GM19452 (cell line): ENCODE results near the gene COL4A4.

Experiments
- ATAC-seq: cut with Tn5 transposase; IDR thresholded peaks from one replicate; pipeline ENCODE4 v1.9.1; 2021; ENCODE audit not compliant: unreplicated experiment

The COL4A4 gene

GRCh38 chr2:227163485-227163997, 464 bp downstream of the COL4A4 start:
- peak; percentile 78 for ATAC-seq

GRCh38 chr2:227161947-227162346, 2.1 kb downstream of the COL4A4 start:
- no peak for ATAC-seq

- ATAC-seq = no peak
Observed at GRCh38 chr2:227160164-227160563, 3.8 kb downstream of the COL4A4 start.

GRCh38 chr2:227154986-227155774, 8.8 kb downstream of the COL4A4 start:
- ATAC-seq = no peak

- no peak for ATAC-seq
Observed at GRCh38 chr2:227153758-227154486, 10.1 kb downstream of the COL4A4 start.

- no peak for ATAC-seq
Observed at GRCh38 chr2:227153307-227153706, 10.7 kb downstream of the COL4A4 start.

- ATAC-seq = no peak
Observed at GRCh38 chr2:227152093-227152766, 11.8 kb downstream of the COL4A4 start.

- ATAC-seq = no peak
Observed at GRCh38 chr2:227150222-227150936, 13.6 kb downstream of the COL4A4 start.

- no peak for ATAC-seq
Observed at GRCh38 chr2:227148106-227148505, 15.9 kb downstream of the COL4A4 start.

- ATAC-seq = no peak
Observed at GRCh38 chr2:227147023-227147422, 17.0 kb downstream of the COL4A4 start.

GRCh38 chr2:227146456-227146855, 17.5 kb downstream of the COL4A4 start:
- ATAC-seq = no peak

- no peak for ATAC-seq
Observed at GRCh38 chr2:227143895-227144294, 20.1 kb downstream of the COL4A4 start.

GRCh38 chr2:227141301-227141700, 22.7 kb downstream of the COL4A4 start:
- no peak for ATAC-seq

- ATAC-seq = no peak
Observed at GRCh38 chr2:227134591-227134990, 29.4 kb downstream of the COL4A4 start.

GRCh38 chr2:227132986-227133385, 31.0 kb downstream of the COL4A4 start:
- ATAC-seq = no peak

- no peak for ATAC-seq
Observed at GRCh38 chr2:227130636-227131035, 33.4 kb downstream of the COL4A4 start.

- ATAC-seq = no peak
Observed at GRCh38 chr2:227127201-227127600, 36.8 kb downstream of the COL4A4 start.

- no peak for ATAC-seq
Observed at GRCh38 chr2:227125506-227125905, 38.5 kb downstream of the COL4A4 start.

GRCh38 chr2:227124811-227125210, 39.2 kb downstream of the COL4A4 start:
- ATAC-seq = no peak

- ATAC-seq = no peak
Observed at GRCh38 chr2:227123697-227124096, 40.3 kb downstream of the COL4A4 start.

GRCh38 chr2:227118353-227118752, 45.7 kb downstream of the COL4A4 start:
- no peak for ATAC-seq
